PC-9 (cell line): ENCODE measurements around the gene GPD1. TPM values are rescaled to one million over a fixed set of nuclear protein-coding genes. Genes with fewer than 3 reads are reported as not detected.

Experiments used
- BruUV-seq: library from RNA; stranded (reverse); fragments of 400-500 nt; replicated peaks from 2 replicates; lab custom pipeline; 2021; lab: Mats Ljungman, UMichigan
- CTCF ChIA-PET: fragments of 300-600 bp; sonication (Branson Sonifier 250); formaldehyde crosslinking; loops from one replicate; lab custom pipeline; 2022; ENCODE audit warnings: antibody characterized with exemption; lab: Charles Lee
- POLR2A ChIA-PET: fragments of 300-600 bp; sonication (Branson Sonifier 250); formaldehyde crosslinking; loops from one replicate; lab custom pipeline; 2022; ENCODE audit warnings: antibody characterized with exemption; ENCODE audit not compliant: unreplicated experiment; lab: Charles Lee
- DNase-seq, 2 experiments: peaks; one replicate each; pipeline versions ENCODE4 v3.0.0 to v3.0.0-alpha.2; 2015 to 2022; ENCODE audit warnings: mixed read lengths in 1 of 2
- H2AFZ ChIP-seq: fragments of 200-600 bp; sonication (generic); 2 replicates; pipeline ENCODE4 v1.8.1; 2017; ENCODE audit warnings: antibody characterized with exemption
- H3F3A ChIP-seq: fragments of 200-600 bp; sonication (generic); 2 replicates; pipeline ENCODE4 v1.8.1; 2017; ENCODE audit warnings: antibody characterized with exemption, mild to moderate bottlenecking, low read depth; ENCODE audit not compliant: insufficient read depth
- H3K27ac ChIP-seq: fragments of 200-600 bp; sonication (generic); 2 replicates; pipeline ENCODE4 v1.6.1; 2016; ENCODE audit warnings: mixed run types
- H3K27me3 ChIP-seq: fragments of 200-600 bp; sonication (generic); 2 replicates; pipeline ENCODE4 v1.6.1; 2016; ENCODE audit warnings: low read depth, mixed run types; ENCODE audit not compliant: insufficient read depth
- H3K36me3 ChIP-seq: fragments of 200-600 bp; sonication (generic); 2 replicates; pipeline ENCODE4 v1.6.1; 2016; ENCODE audit warnings: low read depth, mixed run types
- H3K4me1 ChIP-seq: fragments of 200-600 bp; sonication (generic); replicated peaks from 2 replicates; pipeline ENCODE4 v1.6.1; 2016; ENCODE audit warnings: mixed run types; ENCODE audit not compliant: insufficient read depth
- H3K4me2 ChIP-seq: fragments of 200-600 bp; sonication (generic); 2 replicates; pipeline ENCODE4 v1.6.1; 2017; ENCODE audit warnings: mixed run types
- H3K4me3 ChIP-seq: fragments of 200-600 bp; sonication (generic); 2 replicates; pipeline ENCODE4 v1.6.1; 2016; ENCODE audit warnings: mixed run types
- H3K79me2 ChIP-seq: fragments of 200-600 bp; sonication (generic); 2 replicates; pipeline ENCODE4 v1.6.1; 2017; ENCODE audit warnings: low read depth, mixed run types
- H3K9me2 ChIP-seq: fragments of 200-600 bp; sonication (generic); 2 replicates; pipeline ENCODE4 v1.8.1; 2017; ENCODE audit warnings: mild to moderate bottlenecking; ENCODE audit not compliant: insufficient read depth
- H3K9me3 ChIP-seq: fragments of 200-600 bp; sonication (generic); 2 replicates; pipeline ENCODE4 v1.8.1; 2016; ENCODE audit warnings: low read depth; ENCODE audit not compliant: insufficient read depth
- H4K20me1 ChIP-seq: fragments of 200-600 bp; sonication (generic); 2 replicates; pipeline ENCODE4 v1.8.1; 2017; ENCODE audit not compliant: insufficient read depth
- CTCF ChIP-seq: fragments of 200-600 bp; sonication (generic); conservative IDR thresholded peaks from 2 replicates; pipeline ENCODE4 v1.6.1; 2017; ENCODE audit warnings: mixed run types, antibody characterized with exemption, mild to moderate bottlenecking, moderate library complexity
- EZH2 ChIP-seq: fragments of 200-600 bp; sonication (generic); IDR thresholded peaks from 2 replicates; pipeline ENCODE4 v1.8.0; 2017; ENCODE audit warnings: antibody characterized with exemption, low read depth
- intact Hi-C: fragments of 100-400 bp; cut with micrococcal nuclease; formaldehyde crosslinking; loops from one replicate; pipeline ENCODE4 v1.10.0; 2022; ENCODE audit not compliant: unreplicated experiment
- total RNA-seq: library from RNA; stranded (reverse); gene quantifications from 2 replicates; pipeline ENCODE4 v1.2.3, GENCODE V29; 2021

GPD1 gene
- total RNA-seq, 1 experiment from 2014 or later, result 0.24 TPM

- Histone ChIP-seq H3K4me3 (no peak overlapping the region), H3K4me2 (no peak overlapping the region), H3K79me2 (no peaks in the 10 kb centered on the region), H2AFZ (no peak overlapping the region), H3K4me1 (peaks cover 6% of the 10 kb centered on the region; the same call in 1 of the 2 replicates), H3K27ac (no peak overlapping the region), H3K9me2 (no peaks in the 10 kb centered on the region), H3K9me3 (no peaks in the 10 kb centered on the region), H3K27me3 (no peaks in the 10 kb centered on the region), H3F3A (peaks cover 11% of the 10 kb centered on the region; the same call in 1 of the 2 replicates), H3K36me3 (no peaks in the 10 kb centered on the region), H4K20me1 (no peaks in the 10 kb centered on the region)
- DNase-seq, result peak; percentile 62 to 78
- BruUV-seq, result no TSS peak
- CTCF ChIA-PET, result interaction anchor here (0.6 to 1.4 kb wide), 13 partner anchors 14 to 1318 kb away, joined by 3 to 10 read pairs (median 4); partner anchors contain the start of gene SMARCD1
- intact Hi-C loops, result loop anchor here (1.0 to 2.0 kb wide), 4 partner anchors 31 to 294 kb away; partner anchors contain the start of gene BCDIN3D
- POLR2A ChIA-PET, result interaction anchor here (0.6 kb wide), 1 partner anchor 111 kb away, joined by 5 read pairs; no protein-coding TSS in a partner anchor
- TF ChIP-seq CTCF (peak; percentile 89), EZH2 (no peak)
These were observed 33.3 kb upstream of the GPD1 start for GRCh38 chr12:50070314-50071060.

- Histone ChIP-seq H3K27ac (no peak overlapping the region), H2AFZ (no peak overlapping the region), H3K9me2 (no peaks in the 10 kb centered on the region), H3F3A (no peaks in the 10 kb centered on the region), H3K36me3 (no peaks in the 10 kb centered on the region), H3K9me3 (no peaks in the 10 kb centered on the region), H3K4me1 (no peaks in the 10 kb centered on the region), H3K27me3 (no peaks in the 10 kb centered on the region), H3K79me2 (no peaks in the 10 kb centered on the region), H4K20me1 (no peaks in the 10 kb centered on the region), H3K4me3 (no peak overlapping the region), H3K4me2 (no peak overlapping the region)
- BruUV-seq, result no TSS peak
- TF ChIP-seq EZH2, result no peak
- no peak for TF ChIP-seq CTCF
- ChIA-PET CTCF (interaction anchor here (0.6 kb wide), 1 partner anchor 42 kb away, joined by 5 read pairs; no protein-coding TSS in a partner anchor), POLR2A (interaction anchor here (0.7 kb wide), 1 partner anchor 12 kb away, joined by 5 read pairs; no protein-coding TSS in a partner anchor)
- no peak for DNase-seq
- intact Hi-C loops, result no loop called here
These were observed 31.5 kb upstream of the GPD1 start for GRCh38 chr12:50072198-50072907.

GRCh38 chr12:50073206-50073605 lies 30.6 kb upstream of the GPD1 start:
- no TSS peak for BruUV-seq
- POLR2A ChIA-PET, result interaction anchor here (0.7 kb wide), 1 partner anchor 12 kb away, joined by 5 read pairs; no protein-coding TSS in a partner anchor
- Histone ChIP-seq H3K9me3 (no peaks in the 10 kb centered on the region), H3K79me2 (no peaks in the 10 kb centered on the region), H4K20me1 (no peaks in the 10 kb centered on the region), H3K4me3 (no peak overlapping the region), H2AFZ (no peak overlapping the region), H3K27ac (no peak overlapping the region), H3K36me3 (no peaks in the 10 kb centered on the region), H3K9me2 (no peaks in the 10 kb centered on the region), H3K27me3 (no peaks in the 10 kb centered on the region), H3K4me2 (no peak overlapping the region), H3K4me1 (no peaks in the 10 kb centered on the region), H3F3A (no peaks in the 10 kb centered on the region)
- TF ChIP-seq CTCF, result no peak
- no peak for TF ChIP-seq EZH2
- CTCF ChIA-PET, result interaction anchor here (0.6 to 1.0 kb wide), 2 partner anchors 39 to 43 kb away, joined by 4 to 5 read pairs; partner anchors contain the start of gene COX14
- DNase-seq, result peak in 1 of 2 experiments; percentile 38
- intact Hi-C loops, result no loop called here
